GM23338 (cell line): Measurements from ENCODE around the gene CHI3L1.

Experiments
- EZH2 ChIP-seq: fragments of 200-600 bp; sonication (generic); IDR thresholded peaks from one replicate; pipeline ENCODE4 v1.8.0; 2017; ENCODE audit warnings: antibody characterized with exemption, mild to moderate bottlenecking, low read depth; ENCODE audit not compliant: unreplicated experiment
- EZH2phosphoT487 ChIP-seq: fragments of 200-600 bp; sonication (generic); IDR thresholded peaks from one replicate; pipeline ENCODE4 v1.8.1; 2018; ENCODE audit warnings: antibody characterized with exemption; ENCODE audit not compliant: unreplicated experiment
- JUNB ChIP-seq: IDR thresholded peaks from one replicate; pipeline ENCODE4 v1.6.1; 2016; ENCODE audit warnings: antibody characterized with exemption; ENCODE audit not compliant: unreplicated experiment
- POLR2AphosphoS5 ChIP-seq: IDR thresholded peaks from 2 replicates; pipeline ENCODE4 v1.6.1; 2016; ENCODE audit warnings: antibody characterized with exemption, low read depth
- ZNF331 ChIP-seq: fragments of 250-450 bp; sonication (Bioruptor Pico); IDR thresholded peaks from 2 replicates; pipeline ENCODE4 v1.5.0; 2020; ENCODE audit warnings: low read depth, mild to moderate bottlenecking, moderate library complexity
- TF ChIP-seq, protein P1 (sequence below), 2 experiments: fragments of 200-600 bp in 1 of 2; sonication (generic) in 1 of 2; conservative IDR thresholded peaks; 2 replicates each; pipeline versions ENCODE4 v1.5.1 to v1.6.1; 2016 to 2017; ENCODE audit warnings: antibody characterized with exemption in 2 of 2, low read depth in 2 of 2, mild to moderate bottlenecking in 2 of 2, moderate library complexity in 1 of 2
- TF ChIP-seq, protein P2 (sequence below): IDR thresholded peaks from one replicate; pipeline ENCODE4 v1.6.1; 2018; ENCODE audit warnings: antibody characterized with exemption; ENCODE audit not compliant: unreplicated experiment

DNA sequence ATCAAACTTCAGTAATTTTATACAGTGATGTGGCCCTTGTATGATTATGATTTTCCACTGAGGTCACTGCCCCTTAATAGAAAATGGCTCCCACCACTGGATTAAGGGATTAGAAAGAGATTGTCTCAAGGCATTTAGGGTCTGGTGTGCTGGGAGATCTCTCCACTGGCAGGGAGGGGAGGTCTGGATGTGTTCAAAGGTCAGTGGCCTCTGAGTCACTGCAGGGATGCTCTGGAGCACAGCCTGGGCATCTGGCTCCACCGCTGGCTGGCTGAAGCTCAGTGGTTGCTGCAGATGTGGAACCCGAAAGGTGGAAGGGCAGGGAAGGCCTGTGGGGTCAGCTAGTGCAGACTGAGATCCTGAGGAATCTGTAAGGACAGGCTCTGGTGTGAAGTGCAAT is 18.3 kb upstream of the CHI3L1 start:
- TF ChIP-seq, protein P1, sequence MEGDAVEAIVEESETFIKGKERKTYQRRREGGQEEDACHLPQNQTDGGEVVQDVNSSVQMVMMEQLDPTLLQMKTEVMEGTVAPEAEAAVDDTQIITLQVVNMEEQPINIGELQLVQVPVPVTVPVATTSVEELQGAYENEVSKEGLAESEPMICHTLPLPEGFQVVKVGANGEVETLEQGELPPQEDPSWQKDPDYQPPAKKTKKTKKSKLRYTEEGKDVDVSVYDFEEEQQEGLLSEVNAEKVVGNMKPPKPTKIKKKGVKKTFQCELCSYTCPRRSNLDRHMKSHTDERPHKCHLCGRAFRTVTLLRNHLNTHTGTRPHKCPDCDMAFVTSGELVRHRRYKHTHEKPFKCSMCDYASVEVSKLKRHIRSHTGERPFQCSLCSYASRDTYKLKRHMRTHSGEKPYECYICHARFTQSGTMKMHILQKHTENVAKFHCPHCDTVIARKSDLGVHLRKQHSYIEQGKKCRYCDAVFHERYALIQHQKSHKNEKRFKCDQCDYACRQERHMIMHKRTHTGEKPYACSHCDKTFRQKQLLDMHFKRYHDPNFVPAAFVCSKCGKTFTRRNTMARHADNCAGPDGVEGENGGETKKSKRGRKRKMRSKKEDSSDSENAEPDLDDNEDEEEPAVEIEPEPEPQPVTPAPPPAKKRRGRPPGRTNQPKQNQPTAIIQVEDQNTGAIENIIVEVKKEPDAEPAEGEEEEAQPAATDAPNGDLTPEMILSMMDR (conservative IDR thresholded peaks at IDR 0.05; ENCODE audit: low read depth in 2 of 2) = no peak
- TF ChIP-seq EZH2 (no peak), POLR2AphosphoS5 (no peak), JUNB (no peak), EZH2phosphoT487 (no peak), ZNF331 (CRISPR knock-in tag) (no peak)
- TF ChIP-seq, protein P2, sequence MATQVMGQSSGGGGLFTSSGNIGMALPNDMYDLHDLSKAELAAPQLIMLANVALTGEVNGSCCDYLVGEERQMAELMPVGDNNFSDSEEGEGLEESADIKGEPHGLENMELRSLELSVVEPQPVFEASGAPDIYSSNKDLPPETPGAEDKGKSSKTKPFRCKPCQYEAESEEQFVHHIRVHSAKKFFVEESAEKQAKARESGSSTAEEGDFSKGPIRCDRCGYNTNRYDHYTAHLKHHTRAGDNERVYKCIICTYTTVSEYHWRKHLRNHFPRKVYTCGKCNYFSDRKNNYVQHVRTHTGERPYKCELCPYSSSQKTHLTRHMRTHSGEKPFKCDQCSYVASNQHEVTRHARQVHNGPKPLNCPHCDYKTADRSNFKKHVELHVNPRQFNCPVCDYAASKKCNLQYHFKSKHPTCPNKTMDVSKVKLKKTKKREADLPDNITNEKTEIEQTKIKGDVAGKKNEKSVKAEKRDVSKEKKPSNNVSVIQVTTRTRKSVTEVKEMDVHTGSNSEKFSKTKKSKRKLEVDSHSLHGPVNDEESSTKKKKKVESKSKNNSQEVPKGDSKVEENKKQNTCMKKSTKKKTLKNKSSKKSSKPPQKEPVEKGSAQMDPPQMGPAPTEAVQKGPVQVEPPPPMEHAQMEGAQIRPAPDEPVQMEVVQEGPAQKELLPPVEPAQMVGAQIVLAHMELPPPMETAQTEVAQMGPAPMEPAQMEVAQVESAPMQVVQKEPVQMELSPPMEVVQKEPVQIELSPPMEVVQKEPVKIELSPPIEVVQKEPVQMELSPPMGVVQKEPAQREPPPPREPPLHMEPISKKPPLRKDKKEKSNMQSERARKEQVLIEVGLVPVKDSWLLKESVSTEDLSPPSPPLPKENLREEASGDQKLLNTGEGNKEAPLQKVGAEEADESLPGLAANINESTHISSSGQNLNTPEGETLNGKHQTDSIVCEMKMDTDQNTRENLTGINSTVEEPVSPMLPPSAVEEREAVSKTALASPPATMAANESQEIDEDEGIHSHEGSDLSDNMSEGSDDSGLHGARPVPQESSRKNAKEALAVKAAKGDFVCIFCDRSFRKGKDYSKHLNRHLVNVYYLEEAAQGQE = no peak
